Measurements from ENCODE around the gene DYNC2LI1.
A peak's percentile ranks its signal among the peaks of the same experiment; 100 is the strongest.
"Not testable (repeated sequence)": the region's sequence is repeated elsewhere in the genome, so short reads cannot be mapped to it uniquely, and the experiment has no call there.

Gene DYNC2LI1

DNA sequence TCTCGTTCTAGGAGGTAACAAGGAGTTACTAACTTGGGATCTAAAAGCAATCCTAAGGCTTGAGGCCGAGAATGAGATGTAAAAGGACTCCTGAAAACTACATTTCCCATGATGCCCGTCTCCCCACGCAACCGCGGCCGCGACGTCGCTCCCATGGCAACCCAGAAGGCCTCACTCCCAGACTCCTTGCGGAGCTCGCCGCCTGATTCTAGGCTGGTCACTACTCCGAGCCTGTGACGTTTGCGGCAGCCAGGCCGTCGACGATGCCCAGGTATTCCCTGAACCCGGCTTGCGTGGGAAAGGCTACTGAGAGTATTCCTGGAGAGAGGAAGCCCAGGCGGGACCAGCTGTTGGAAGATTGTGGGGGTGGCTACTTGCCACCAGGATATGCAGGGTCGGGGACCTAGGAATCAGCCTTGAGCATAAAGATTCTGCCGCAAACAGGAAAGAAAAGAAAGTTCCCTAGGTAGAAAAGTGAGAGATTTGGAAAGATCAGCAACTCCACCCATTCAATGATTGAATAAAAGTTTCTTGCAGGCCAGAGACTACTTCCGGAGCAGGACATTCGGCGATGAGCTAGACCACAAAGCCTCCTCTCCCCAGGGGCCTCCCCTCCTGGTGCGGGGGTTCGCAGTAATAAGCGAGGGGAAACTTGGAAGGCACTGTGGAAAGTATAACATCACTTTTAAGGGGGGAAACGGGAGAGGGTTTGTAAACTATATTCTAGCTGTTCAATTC, at the start of gene DYNC2LI1:
DYNC2LI1 (plus strand) TSS at position 164 of the 738 bp plus-strand sequence; CDS start at position 264, 100 bp downstream.
- peak; percentile 90 to 97 (median 93) for DNase-seq

DNA sequence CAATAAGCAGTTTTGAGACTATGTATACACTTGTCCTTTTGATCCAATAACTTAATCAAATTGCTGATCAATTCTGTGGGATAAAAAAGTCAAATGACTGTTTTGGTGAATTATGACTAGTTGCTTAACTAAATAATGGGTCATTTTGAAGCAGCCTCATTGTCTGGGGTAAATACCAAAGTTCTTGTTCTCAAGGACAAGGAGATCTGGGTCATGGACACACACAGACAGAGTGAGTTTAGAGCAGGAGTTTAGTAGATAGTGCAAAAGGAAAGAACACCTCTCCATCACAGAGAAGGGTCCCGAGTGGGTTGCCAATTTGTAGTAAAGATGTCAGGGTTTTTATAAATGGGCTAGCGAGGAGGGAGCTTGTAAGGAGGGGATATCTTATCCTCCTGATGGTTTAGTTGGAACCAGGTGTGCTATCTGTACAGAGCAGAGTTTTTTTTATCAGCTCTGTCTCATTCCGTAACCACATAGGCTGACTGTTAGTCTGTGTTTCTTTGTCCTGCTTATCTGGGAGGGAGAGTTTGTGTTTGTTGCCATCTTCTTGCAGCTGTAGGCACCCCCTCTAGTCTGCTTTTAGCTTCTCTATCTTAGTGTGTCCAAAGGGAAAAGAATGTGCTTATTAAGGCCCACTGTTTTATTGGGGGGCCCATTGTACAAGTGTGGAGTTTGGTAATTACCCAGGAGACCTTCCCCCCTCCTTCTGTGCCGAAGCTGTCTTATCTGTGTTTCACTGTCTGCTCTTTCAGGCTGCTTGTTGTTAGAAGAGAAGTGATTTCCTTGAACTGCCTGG, 48.9 kb upstream of the DYNC2LI1 start:
- DNase-seq, result no peak

DNA sequence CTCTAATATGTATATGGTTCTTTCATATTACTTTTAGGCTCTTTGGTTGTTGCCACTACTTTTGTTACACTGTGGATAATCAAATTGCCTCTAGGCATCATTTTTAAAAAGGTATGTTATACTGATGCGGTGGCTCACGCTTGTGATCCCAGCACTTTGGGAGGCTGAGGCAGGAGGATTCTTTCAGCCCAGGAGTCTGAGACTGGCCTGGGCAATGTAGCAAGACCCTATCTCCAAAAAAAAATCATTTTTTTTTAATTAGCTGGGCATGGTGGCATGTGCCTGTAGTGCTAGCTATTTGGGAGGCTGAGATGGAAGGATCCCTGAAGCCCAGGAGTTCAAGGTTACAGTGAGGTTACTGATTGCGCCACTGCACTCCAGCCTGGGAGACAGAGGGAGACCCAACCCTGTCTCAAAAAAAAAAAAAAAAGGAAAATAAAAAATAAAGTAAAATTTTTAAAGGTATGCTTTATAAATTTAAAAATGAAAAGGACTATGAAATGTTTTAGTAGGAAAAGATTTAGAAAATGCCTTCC, 48.1 kb upstream of the DYNC2LI1 start:
- DNase-seq, result no peak

DNA sequence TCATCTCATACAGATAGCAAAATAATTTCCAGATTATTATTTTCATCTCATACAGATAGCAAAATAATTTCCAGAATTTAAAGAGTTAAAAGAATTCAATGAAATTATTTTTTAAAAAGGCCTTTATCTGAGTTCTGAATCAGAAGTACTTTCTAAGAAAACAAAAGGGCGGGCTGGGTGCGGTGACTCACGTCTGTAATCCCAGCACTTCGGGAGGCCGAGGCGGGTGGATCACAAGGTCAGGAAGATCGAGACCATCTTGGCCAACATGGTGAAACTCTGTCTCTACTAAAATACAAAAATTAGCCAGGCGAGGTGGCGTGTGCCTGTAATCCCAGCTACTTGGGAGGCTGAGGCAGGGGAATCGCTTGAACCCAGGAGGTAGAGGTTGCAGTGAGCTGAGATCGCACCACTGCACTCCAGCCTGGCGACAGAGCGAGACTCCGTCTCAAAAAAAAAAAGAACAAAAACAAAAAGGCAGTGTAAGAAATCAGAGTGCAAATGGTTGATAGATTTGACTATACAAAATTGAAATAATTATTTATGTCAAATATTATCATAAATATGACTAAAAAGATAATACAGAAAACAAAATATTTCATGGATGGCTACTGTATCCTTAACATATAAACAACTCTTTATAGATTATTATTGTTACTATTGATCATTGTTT, 46.7 kb upstream of the DYNC2LI1 start:
- not testable (repeated sequence) for DNase-seq

DNA sequence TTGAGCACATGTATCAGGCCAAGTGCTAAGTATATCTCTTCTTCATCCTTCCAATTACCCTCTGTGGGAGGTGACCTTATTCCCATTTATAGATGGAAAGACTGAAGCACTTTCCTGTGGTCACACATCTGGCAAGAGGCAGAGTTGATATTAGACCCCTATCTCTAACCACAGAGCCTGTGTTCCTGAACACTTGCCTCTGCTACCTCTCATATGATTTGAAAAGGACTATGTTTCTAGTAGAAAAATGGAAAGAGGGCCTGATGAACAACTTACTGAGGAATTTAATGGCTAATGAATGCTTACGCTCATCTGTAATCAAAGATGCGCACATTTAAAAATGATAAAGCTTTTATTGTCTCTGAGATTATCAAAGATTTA, 46.2 kb upstream of the DYNC2LI1 start:
- no peak for DNase-seq

DNA sequence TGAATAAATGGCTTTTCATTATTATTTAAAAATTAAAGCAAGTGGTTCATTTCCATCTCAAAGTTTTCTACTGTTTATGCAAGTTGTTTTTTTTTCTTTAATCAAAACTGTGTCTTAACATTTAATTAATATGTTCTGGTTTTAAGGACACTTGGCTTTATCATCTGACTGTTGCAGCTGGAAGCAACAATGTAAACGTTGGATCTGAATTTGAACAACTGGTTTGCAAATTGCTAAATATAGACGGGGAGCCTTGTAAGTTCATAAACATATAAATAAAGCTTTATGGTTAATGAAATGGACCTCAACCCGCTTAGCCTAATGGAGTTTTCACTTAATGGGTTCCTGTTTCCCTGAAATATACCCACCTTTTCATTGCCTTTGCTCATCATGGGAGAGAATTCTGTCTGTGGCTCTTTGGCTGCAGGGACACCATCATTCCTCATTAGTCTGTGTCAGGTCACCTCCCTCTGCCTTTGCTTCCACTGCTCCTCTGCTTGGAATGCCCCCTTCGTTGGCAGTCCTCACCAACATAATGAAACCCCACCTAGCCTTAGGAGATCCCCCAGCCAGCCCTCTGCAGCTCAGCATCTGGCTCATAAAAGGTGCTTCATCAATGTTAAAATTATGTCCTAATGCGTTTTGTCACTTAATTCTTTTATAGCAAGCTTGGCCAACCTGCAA, 44.2 kb upstream of the DYNC2LI1 start:
- peak in 1 of 3 experiments; percentile 32 for DNase-seq

DNA sequence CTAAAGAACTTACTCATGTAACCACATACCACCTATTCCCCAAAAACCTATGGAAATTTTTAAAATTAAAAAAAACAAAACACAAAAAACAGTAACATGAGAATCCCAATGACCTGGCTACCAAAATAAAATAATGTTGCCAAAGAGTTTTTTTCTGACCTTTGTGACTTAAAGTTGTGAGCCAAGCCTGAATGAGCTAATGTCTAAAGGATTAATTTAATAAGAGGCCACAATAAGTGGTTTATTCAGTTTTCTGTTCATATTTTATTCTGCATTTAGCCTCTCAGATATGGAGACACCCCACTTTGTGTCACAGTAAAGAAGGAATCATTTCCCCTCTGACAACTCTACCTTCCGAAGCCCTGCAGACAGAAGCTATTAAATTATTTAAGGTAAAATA, 42.6 kb upstream of the DYNC2LI1 start:
- no peak for DNase-seq

DNA sequence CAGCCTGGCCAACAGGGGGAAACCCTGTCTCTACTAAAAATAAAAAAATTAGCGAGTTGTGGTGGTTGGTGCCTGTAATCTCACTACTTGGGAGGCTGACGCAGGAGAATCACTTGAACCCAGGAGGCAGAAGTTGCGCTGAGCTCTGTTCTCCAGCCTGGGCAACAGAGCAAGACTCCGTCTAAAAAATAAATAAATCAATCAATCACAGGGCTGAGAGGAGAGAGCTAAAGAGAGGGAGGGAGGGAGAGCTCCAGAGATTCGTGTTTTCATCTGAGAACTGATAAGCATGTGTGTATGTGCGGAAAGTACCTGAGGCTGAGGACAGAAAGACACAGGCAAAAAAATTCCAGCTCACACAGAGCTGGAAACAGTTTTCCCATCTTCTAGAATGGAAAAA, 37.2 kb upstream of the DYNC2LI1 start:
- DNase-seq, result no peak

DNA sequence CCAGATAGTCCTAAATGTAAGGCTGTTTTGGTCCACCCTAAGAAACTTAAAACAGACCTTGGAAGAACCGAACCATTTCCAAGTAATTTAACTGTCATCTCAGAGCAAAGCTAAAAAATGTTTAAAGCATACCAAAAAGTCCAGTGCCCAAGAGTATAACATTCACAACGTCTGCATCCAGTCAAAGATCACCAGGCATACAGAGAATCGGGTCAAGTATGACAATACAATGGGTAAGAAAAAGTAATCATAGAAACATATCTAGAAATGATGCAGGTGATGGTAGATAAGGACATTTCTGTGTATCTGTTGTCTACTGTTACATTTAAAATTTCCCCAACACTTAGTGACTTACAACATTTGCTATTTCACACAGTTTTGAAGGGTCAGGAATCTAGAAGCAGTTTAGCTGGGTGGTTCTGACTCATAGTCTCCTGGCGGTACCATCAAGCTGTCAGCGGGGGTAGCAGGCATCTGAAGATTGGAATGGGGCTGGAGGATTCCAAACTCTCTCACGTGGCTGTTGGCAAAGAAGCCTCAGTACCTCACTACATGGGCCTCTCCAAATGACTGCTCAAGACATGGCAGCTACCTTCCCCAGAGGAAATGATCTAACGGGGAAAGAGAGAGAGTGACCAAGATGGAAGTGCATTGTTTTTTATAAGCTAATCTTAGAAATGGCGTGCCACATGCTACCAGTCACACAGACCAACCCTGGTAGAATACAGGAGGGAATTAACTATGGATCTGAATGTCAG, 36.6 kb upstream of the DYNC2LI1 start:
- no peak for DNase-seq

DNA sequence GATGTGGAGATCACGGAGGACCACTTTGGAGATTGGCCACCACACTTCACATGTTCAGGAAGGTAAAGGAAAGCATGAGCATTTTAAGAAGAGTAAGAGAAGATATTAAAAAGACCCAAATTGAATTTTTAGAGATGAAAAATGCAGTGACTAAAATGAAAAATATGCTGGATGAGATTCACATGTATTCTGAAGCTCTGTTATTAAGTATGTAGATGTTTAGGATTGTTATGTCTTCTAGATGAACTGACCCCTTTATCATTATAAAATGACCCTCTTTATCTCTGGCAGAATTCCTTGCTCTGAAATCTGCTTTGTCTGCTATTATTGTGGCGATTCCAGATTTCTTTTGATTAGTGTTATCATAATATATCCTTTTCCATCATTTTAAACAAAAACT, 36.0 kb upstream of the DYNC2LI1 start:
- DNase-seq, result no peak

DNA sequence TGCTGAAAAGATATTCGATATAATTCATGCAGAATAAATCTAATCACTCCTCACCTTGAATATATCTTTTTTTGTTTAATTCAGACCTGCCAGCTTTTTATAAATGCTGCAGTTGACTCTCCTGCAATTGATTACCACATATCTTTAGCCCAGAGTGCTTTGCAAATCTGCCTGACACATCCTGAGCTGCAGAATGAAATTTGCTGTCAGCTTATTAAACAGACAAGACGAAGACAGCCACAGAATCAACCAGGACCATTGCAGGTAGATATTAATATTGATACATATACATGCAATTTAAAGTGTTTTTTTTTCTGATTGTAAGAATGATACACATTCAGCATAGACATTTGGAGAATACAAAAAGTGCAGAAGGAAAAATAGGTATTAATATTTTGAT, 35.6 kb upstream of the DYNC2LI1 start:
- DNase-seq, result no peak

DNA sequence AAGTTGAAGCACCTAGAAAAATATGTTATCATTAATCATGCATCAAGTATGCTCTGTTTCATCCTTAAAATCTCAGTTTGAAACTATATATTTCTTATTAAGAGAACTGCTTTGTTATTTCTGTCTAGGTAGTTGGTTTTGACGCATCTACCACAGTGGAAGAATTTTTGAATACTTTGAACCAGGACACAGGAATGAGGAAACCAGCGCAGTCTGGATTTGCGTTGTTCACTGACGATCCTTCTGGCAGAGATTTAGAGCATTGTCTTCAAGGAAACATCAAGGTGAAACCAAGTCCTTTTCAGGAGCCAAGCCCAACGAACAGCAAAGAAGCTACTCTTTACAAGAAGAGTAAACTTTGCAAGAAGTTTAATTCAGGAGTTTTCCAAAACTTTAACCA, 30.1 kb upstream of the DYNC2LI1 start:
- no peak for DNase-seq

DNA sequence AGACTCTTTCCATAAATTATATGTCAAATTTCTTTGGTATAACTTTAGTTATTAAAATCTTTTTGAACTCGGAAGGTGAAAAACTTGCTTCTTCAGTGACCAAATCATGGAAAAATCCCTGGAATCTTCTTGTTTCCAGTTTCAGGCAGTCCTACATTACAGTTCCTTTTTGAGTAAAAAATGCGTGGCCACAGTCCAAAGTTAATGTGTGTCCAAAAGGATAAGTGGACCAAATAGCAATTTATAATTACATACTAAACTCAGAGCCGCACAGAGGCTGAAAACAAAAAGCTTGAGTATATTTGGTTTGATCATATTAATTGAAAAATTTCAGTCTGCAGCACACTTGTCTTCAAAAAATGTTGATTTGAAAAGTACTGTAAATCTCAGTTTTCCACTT, 28.4 kb upstream of the DYNC2LI1 start:
- DNase-seq, result peak in 1 of 3 experiments; percentile 32

DNA sequence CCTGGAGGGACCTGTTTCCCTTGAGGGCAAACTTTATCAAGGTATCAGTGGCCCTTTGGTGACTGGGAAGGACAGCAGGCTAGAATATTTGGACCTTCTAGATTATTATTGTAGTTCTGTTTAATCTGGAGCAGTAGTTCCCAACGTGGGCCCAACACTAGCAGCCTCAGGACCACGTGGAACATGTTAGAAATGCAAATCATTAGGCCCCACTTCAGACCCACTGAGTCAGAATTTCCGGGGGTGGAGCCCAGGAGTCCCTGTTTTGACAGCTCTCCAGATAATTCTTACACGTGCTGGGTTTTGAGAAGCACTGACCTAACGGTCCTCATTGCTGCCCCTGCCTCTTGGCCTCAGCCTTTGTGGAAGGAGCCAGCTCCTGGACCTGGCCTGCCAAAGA, 25.5 kb upstream of the DYNC2LI1 start:
- DNase-seq, result no peak

DNA sequence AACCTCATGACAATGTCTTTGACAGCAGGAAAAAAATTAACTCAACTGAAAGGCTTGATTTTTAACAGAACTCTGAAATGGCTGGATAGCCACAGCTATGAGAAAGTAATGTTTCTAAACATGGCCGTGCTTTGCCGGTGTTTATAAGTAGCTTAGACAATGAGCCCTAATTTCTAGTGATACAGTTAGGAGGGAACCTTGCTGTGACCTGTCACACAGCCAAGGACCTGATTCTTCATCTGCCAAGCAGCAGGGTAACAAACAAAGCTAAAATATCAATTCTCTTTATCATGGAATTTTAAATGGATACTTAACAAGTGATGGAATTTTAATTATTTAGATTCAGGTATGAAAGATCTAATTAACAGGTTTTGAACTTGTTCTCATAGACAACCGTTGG, 24.3 kb upstream of the DYNC2LI1 start:
- DNase-seq, result no peak

DNA sequence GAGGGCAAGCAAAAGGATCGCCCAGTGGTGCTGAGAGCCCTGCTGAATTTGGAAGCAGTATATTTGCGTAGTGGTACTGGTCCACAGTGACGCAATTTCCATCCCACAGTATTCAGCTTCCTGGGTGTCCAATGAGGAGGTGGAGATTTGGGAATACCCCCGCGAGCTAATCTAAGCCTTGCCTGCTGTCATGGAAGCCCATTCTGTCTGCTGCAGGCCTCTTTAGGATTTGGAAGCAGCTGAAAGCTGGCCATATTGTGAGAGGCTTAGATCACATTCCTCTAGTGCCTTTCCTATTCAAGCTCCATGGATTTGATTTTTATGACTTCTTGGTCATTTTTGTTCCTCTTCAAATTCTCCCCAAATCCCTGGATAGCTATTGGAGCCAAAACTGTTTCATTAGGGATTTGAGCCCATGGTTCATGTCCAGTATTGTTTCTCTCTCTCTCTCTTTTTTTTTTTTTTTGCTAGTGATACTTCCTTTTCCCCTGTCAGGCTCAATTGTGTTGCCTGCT, 22.3 kb upstream of the DYNC2LI1 start:
- DNase-seq, result no peak

DNA sequence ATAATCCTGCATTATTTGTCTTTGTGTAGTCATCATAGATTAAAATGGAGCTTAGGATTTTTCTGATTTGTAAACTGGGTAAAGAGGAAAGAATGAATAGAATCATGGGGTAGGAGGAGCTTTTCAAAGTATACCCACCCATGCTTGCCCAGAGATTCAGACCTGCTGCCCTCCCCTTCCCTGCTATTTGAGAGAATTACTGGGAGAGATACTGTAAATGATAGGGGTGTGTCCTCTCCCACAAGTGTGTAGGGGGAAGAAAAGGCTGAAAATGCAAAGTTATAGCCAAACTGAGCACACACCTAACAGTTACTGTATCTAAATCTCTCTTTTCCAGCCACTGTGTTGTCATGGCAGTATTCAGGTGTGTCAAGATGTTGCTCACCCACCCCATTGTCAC, 21.5 kb upstream of the DYNC2LI1 start:
- DNase-seq, result no peak

DNA sequence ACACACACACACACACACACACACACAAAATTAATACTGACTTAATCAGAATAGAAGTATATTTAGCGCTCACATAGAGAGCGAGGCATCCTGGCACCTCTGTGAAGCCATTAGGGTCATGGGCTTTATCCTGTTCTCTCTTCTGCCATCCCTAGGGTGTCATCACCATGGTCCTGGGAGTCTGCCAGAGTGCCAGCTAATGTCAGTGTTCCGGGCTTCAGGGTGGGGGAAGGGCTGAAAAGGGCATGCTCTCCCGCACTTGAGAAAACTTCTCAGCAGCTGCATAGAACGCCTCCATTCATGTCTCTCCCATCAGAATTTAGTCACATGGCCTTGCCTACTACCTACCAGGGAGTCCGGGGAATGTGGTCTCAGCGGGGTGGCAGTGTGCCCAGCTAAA, 19.7 kb upstream of the DYNC2LI1 start:
- DNase-seq, result peak in 2 of 3 experiments; percentile 12 to 32

DNA sequence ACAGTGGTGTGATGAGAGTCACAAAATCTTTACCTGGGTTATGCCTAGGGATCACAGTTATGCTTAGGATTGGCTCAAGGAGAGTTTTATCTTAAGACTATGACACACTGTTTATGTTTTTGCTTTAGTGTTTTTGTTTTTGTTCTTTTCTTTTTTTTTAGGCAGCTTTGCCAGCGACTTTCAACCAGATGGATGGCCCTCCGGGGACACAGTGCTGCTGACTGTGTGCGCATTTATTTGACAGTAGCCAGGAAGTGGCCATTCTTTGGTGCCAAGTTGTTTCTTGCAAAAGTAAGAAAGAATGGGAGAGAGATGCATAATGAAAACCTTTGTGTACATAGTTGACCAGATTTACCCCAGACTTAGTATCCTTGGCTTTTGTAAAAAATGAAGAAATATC, 15.1 kb upstream of the DYNC2LI1 start:
- no peak for DNase-seq

DNA sequence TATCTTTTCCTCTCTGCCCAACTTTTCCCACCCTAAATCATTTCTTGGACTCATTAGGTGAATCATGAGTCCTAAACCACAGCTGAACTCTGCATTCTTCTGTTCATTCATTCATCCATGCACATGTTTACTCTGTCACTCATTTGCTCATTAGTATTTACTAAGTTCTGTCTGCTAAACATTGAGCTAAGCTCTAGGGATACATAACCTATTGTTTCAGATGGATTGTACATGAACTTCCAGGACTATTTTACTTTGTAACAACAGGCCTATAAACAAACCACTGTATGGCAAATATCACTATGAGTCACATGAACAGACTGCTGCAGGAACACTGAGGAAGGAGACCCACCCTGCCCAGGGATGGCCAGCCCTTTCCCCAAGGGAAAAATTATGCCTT, 14.6 kb upstream of the DYNC2LI1 start:
- no peak for DNase-seq

DNA sequence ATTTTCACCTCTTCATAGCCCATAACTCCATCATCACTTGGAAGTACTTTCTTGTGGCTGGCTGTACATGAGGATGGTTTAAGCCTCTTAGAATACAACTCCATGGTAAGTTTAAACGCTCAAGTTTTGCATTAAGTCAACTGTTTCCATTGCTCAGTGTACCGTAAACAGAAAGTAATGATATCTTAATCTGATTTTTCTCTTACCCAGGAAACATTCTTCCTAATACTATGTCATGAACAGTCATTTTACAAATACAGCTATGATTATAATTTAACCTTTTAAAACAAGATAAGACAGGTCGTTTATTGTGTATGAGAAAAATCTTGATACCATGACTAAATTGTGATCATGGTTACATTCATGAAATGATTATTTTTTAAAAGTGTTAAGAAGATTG, 11.6 kb upstream of the DYNC2LI1 start:
- no peak for DNase-seq

DNA sequence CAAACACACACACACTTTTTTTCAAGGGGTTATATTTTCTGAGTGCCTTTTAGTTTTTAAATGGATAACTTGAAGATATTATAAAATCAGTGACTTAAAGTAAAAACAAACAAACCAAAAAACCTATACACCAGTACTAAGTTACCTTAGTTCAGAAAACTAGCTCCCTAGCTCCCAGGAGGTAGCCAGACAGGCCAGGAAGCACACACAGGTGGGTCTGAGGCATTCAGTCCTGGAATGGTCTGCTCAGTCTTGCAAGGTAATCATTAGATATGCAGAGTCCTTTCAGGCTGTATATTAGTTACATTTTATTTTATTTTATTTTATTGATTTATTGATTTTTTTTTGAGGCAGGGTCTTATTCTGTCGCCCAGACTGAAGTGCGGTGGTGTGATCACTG, 10.7 kb upstream of the DYNC2LI1 start:
- no peak for DNase-seq
